Measurements from ENCODE around the gene CCNJL.

CCNJL gene

DNA sequence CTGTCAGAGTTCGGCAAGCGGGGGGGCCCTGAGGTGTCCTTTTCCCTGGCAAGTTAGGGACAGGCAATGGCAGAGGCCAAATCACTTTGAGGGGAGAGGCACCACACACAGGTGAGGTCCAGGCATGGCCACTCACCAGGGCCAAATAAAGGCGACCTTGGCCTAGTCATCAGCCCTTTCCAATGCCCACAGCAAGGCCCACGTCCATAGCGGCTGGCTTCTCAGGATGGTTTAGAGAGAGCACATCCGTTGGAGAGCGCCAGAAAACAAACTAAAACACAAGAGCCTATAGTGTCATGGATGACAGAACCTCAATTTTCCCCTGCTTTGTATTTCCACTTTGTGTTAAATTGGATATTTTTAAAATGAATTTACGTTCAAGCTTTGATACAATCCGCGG, 7.0 kb downstream of the CCNJL start:
- DNase-seq (ENCODE audit: low read depth): no peak
- no peak overlapping the region for H3K4me3 ChIP-seq (ENCODE audit: low read depth, low read length)
- TF ChIP-seq, protein P1, sequence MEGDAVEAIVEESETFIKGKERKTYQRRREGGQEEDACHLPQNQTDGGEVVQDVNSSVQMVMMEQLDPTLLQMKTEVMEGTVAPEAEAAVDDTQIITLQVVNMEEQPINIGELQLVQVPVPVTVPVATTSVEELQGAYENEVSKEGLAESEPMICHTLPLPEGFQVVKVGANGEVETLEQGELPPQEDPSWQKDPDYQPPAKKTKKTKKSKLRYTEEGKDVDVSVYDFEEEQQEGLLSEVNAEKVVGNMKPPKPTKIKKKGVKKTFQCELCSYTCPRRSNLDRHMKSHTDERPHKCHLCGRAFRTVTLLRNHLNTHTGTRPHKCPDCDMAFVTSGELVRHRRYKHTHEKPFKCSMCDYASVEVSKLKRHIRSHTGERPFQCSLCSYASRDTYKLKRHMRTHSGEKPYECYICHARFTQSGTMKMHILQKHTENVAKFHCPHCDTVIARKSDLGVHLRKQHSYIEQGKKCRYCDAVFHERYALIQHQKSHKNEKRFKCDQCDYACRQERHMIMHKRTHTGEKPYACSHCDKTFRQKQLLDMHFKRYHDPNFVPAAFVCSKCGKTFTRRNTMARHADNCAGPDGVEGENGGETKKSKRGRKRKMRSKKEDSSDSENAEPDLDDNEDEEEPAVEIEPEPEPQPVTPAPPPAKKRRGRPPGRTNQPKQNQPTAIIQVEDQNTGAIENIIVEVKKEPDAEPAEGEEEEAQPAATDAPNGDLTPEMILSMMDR (IDR thresholded peaks at IDR 0.05; ENCODE audit: low read depth, low read length): no peak
- TF ChIP-seq POLR2A (IDR thresholded peaks at IDR 0.05; ENCODE audit: extremely low read depth, insufficient read length) (no peak), MYC (IDR thresholded peaks at IDR 0.05; ENCODE audit: low read depth, low read length) (no peak)
- TF ChIP-seq, protein P2, sequence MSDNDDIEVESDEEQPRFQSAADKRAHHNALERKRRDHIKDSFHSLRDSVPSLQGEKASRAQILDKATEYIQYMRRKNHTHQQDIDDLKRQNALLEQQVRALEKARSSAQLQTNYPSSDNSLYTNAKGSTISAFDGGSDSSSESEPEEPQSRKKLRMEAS (IDR thresholded peaks at IDR 0.05; ENCODE audit: low read depth, low read length): no peak

DNA sequence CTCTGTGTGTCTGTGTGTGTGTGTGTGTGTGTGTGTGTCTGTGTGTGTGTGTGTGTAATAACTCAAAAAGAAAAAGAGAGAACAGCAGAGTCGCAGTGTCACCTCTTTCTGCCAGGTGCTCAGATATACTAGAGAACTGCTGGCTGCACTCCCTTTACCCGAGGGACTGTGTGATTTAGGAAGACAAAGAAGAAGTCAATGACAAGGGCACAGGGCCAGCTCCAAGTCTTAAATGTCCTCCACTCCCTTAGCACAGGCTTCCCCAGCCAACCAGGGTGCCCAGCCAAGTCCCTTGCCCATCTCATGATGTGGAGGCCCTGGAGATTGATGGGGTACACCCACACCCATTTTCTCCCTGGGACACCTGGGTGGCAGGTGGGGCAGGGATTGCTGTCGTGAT, 8.7 kb downstream of the CCNJL start:
- TF ChIP-seq, protein P2 (IDR thresholded peaks at IDR 0.05; ENCODE audit: low read depth, low read length): no peak
- TF ChIP-seq MYC (IDR thresholded peaks at IDR 0.05; ENCODE audit: low read depth, low read length) (no peak), POLR2A (IDR thresholded peaks at IDR 0.05; ENCODE audit: extremely low read depth, insufficient read length) (no peak)
- TF ChIP-seq, protein P1 (IDR thresholded peaks at IDR 0.05; ENCODE audit: low read depth, low read length): no peak
- H3K4me3 ChIP-seq (ENCODE audit: low read depth, low read length): no peak overlapping the region
- DNase-seq (ENCODE audit: low read depth): no peak

DNA sequence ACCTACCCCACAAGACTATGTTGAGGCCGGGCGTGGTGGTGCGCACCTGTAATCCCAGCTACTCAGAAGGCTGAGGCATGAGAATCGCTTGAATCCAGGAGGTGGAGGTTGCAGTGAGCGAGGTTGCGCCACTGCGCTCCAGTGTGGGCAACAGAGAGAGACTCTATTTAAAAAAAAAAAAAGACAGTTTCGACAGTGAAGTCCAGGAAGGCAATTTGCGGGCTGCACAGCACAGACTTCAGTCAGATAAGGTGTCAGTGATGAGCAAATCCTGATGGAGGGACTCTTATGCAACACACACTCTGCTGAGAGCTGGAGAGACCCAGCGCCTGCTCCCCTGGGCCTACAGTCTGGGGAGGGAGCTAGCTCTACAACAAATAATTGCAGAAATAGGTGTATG, 14.2 kb downstream of the CCNJL start:
- H3K4me3 ChIP-seq (ENCODE audit: low read depth, low read length): peak overlapping the region; percentile 39
- TF ChIP-seq POLR2A (IDR thresholded peaks at IDR 0.05; ENCODE audit: extremely low read depth, insufficient read length): no peak
- TF ChIP-seq, protein P2 (IDR thresholded peaks at IDR 0.05; ENCODE audit: low read depth, low read length): 0 out of 2 replicates have a peak, but pooled peaks have one; percentile 32
- TF ChIP-seq, protein P1 (IDR thresholded peaks at IDR 0.05; ENCODE audit: low read depth, low read length): no peak
- TF ChIP-seq MYC (IDR thresholded peaks at IDR 0.05; ENCODE audit: low read depth, low read length): peak; percentile 58
- peak; percentile 97 for DNase-seq (ENCODE audit: low read depth)

DNA sequence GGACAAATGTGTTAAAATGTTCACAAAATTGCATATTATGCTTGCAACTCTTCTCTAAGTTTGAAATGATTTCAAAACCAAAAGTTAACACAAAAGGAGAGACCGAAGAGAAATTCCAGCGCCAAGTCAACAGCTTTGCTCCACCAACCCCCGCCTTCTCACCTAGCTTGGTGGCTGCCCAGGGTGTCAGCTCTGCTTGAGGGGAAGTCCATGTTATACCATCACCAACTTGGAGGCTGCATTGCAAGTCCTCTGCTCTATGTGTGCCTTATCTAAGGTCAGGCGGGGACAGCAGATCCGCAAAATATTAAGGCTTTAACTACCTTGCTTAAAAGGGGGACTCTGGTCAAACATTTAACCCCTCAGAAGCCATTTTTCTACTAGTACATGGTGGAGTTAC, 14.6 kb downstream of the CCNJL start:
- peak overlapping the region; percentile 39 for H3K4me3 ChIP-seq (ENCODE audit: low read depth, low read length)
- peak; percentile 81 for DNase-seq (ENCODE audit: low read depth)
- TF ChIP-seq, protein P1 (IDR thresholded peaks at IDR 0.05; ENCODE audit: low read depth, low read length): no peak
- TF ChIP-seq POLR2A (IDR thresholded peaks at IDR 0.05; ENCODE audit: extremely low read depth, insufficient read length): no peak
- no peak for TF ChIP-seq MYC (IDR thresholded peaks at IDR 0.05; ENCODE audit: low read depth, low read length)

DNA sequence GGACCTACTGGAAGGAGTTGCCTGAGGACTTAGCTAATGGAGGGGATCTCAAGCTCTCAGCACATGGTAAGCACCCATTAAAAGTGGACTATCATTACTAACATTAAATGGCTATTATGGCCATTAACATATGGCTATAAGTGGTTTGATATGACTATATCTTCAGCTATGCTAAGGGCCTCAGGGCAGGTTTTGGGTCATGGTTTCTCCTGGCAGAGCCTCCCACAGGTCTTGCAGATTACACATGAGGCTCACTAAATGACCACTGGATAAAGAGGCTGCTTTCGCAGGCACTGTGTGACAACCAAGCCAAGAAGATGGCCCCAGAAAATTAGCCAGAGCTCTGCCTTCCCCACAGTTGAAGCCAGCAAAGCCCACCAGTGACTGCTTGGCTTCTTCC, 15.4 kb downstream of the CCNJL start:
- H3K4me3 ChIP-seq (ENCODE audit: low read depth, low read length): no peak overlapping the region
- DNase-seq (ENCODE audit: low read depth): peak; percentile 22
- TF ChIP-seq, protein P1 (IDR thresholded peaks at IDR 0.05; ENCODE audit: low read depth, low read length): no peak

DNA sequence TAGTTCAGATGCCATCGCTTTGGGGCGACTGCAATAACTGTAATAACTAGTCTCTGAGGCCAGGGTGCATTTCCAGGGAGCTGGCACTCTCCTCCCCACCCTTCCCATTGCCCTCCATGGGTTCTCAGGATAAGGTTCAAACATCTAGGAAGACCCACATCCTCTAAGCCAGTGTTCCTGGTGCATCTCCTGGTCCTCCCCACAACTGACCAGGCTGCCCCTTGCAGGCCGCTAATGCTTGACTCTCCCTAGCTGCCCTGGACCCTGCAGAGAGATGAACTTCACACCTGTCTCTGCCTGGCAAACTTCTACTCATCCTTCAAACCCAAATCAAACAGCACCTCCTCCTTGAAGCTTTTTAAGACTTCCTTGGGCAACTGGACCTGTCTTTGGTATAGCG, 15.9 kb downstream of the CCNJL start:
- no peak overlapping the region for H3K4me3 ChIP-seq (ENCODE audit: low read depth, low read length)
- no peak for TF ChIP-seq POLR2A (IDR thresholded peaks at IDR 0.05; ENCODE audit: extremely low read depth, insufficient read length)
- TF ChIP-seq, protein P2 (IDR thresholded peaks at IDR 0.05; ENCODE audit: low read depth, low read length): no peak
- TF ChIP-seq, protein P1 (IDR thresholded peaks at IDR 0.05; ENCODE audit: low read depth, low read length): no peak
- DNase-seq (ENCODE audit: low read depth): no peak

Measured in NB4 (cell line).